Measurements from ENCODE around the gene EXOSC10. TPM values are rescaled to one million over a fixed set of nuclear protein-coding genes. Genes with fewer than 3 reads are reported as not detected.

The EXOSC10 gene
- total RNA-seq, 3 donors from 2014 or later = 47.1 to 52.9 (median 50.7) TPM

GRCh38 chr1:11071463-11072215, 28.0 kb downstream of the EXOSC10 start:
- Histone ChIP-seq H3K36me3 (ENCODE audit: low read depth) (peaks cover 8% of the 10 kb centered on the region), H3K4me1 (ENCODE audit: low read depth) (peaks cover 6% of the 10 kb centered on the region), H3K9me3 (no peaks in the 10 kb centered on the region), H3K4me3 (no peak overlapping the region)
- ATAC-seq (peak; percentile 65), DNase-seq (no peak)
- no peak for TF ChIP-seq CTCF (IDR thresholded peaks at IDR 0.05)
- intact Hi-C loops (cut with DNase I, micrococcal nuclease) = no loop called here

- no peak for DNase-seq
- H3K36me3 ChIP-seq (ENCODE audit: low read depth) = peaks cover 11% of the 10 kb centered on the region
- TF ChIP-seq CTCF (IDR thresholded peaks at IDR 0.05) = no peak
Measured at GRCh38 chr1:11070876-11071275, 28.8 kb downstream of the EXOSC10 start.

GRCh38 chr1:11068600-11069473, 30.8 kb downstream of the EXOSC10 start:
- ATAC-seq = peak; percentile 53
- H3K36me3 ChIP-seq (ENCODE audit: low read depth) = peaks cover 11% of the 10 kb centered on the region
- no peaks in the 10 kb centered on the region for H3K9me3 ChIP-seq
- no peak for TF ChIP-seq CTCF (IDR thresholded peaks at IDR 0.05)
- H3K4me1 ChIP-seq (ENCODE audit: low read depth) = peaks cover 6% of the 10 kb centered on the region
- no peak overlapping the region for H3K4me3 ChIP-seq
- intact Hi-C loops (cut with DNase I, micrococcal nuclease) = no loop called here
- no peak for DNase-seq

More at GRCh38 chr1:11070876-11071275, 28.8 kb downstream of the EXOSC10 start:
- Histone ChIP-seq H3K4me1 (ENCODE audit: low read depth) (peaks cover 6% of the 10 kb centered on the region), H3K4me3 (no peak overlapping the region), H3K9me3 (no peaks in the 10 kb centered on the region)
- ATAC-seq = no peak
- intact Hi-C loops (cut with DNase I, micrococcal nuclease) = no loop called here

GRCh38 chr1:11067716-11068599, 31.7 kb downstream of the EXOSC10 start:
- no peaks in the 10 kb centered on the region for H3K9me3 ChIP-seq
- TF ChIP-seq CTCF (IDR thresholded peaks at IDR 0.05) = no peak
- DNase-seq (no peak), ATAC-seq (peak; percentile 61)
- H3K4me1 ChIP-seq (ENCODE audit: low read depth) = peaks cover 6% of the 10 kb centered on the region
- H3K36me3 ChIP-seq (ENCODE audit: low read depth) = peaks cover 11% of the 10 kb centered on the region
- intact Hi-C loops (cut with DNase I, micrococcal nuclease) = no loop called here
- H3K4me3 ChIP-seq = no peak overlapping the region

- Histone ChIP-seq H3K9me3 (no peaks in the 10 kb centered on the region), H3K36me3 (ENCODE audit: low read depth) (peaks cover 11% of the 10 kb centered on the region), H3K4me1 (ENCODE audit: low read depth) (peaks cover 7% of the 10 kb centered on the region), H3K4me3 (no peak overlapping the region)
- intact Hi-C loops (cut with DNase I, micrococcal nuclease) = no loop called here
- no peak for TF ChIP-seq CTCF (IDR thresholded peaks at IDR 0.05)
- DNase-seq = no peak
- ATAC-seq = no peak
Measured at GRCh38 chr1:11065796-11066195, 33.9 kb downstream of the EXOSC10 start.

Measured in mucosa of descending colon (tissue), 3 donors.